ENCODE measurements around the gene NYNRIN.
A peak's percentile ranks its signal among the peaks of the same experiment; 100 is the strongest.

Gene NYNRIN

GRCh38 chr14:24392325-24393091, 6.3 kb upstream of the NYNRIN start:
- DNase-seq, result no peak
- TF ChIP-seq POLR2A (IDR thresholded peaks at IDR 0.05; ENCODE audit: low read length), result no peak
- no peak for TF ChIP-seq GATA1 (IDR thresholded peaks at IDR 0.05; ENCODE audit: low read depth, low read length)

DNA sequence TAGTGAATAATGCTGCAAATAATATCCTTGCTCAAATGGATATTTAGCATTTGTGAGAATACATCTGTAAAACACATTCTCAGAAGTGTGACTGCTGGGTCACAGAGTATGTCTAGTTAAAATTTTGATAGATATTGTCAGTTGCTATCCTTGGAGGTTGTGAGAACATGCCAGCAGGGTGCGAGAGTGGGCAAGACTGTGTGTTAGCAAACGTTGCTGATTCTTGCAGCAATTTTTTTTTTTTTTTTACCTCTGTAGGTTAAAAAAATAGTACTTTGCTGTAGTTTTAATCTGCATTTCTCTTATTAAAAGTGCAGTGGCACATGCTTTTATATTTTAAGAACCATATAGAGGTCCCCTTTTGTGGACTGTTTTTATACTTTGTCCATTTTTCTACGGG, 4.5 kb upstream of the NYNRIN start:
- DNase-seq, result peak; percentile 13 to 24
- no peak for TF ChIP-seq POLR2A (IDR thresholded peaks at IDR 0.05; ENCODE audit: low read length)
- TF ChIP-seq GATA1 (IDR thresholded peaks at IDR 0.05; ENCODE audit: low read depth, low read length), result no peak

- peak in 1 of 2 experiments; percentile 27 for DNase-seq
- TF ChIP-seq POLR2A (IDR thresholded peaks at IDR 0.05; ENCODE audit: low read length) (no peak), GATA1 (IDR thresholded peaks at IDR 0.05; ENCODE audit: low read depth, low read length) (no peak)
Measured at GRCh38 chr14:24395609-24396582, 2.9 kb upstream of the NYNRIN start.

DNA sequence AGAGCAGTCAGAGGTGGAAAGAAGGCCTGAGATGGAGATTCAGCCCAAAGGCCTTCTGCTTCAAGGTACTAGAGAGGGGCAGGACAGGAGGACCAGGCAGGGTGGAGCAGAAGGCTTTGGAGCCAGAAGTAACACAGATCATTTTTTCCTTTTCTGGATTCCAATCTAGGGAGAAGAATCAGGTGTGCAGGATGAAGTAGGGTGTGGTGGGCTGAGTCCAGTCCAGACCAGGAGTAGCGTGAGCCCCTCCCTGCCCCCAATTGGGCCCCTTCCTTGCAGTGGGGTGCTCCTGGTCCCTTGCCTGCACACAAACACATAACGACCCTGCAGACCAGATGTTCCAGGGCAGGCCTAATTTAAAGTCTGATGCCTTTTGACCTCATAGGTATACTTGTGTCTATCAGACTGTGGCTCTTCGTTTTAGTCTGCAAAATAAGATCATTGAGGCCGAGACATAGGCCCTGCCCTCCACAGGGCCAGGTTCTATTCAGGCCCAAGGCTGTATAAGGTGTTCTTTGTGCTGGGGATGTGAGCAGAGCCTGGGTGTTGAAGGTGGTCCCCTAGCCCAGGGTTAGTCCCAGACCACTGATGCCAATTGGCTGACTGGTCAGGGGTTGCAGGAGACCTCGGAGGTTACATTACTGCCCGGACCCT, 1.0 kb upstream of the NYNRIN start:
- TF ChIP-seq GATA1 (IDR thresholded peaks at IDR 0.05; ENCODE audit: low read depth, low read length), result no peak
- no peak for TF ChIP-seq POLR2A (IDR thresholded peaks at IDR 0.05; ENCODE audit: low read length)
- no peak for DNase-seq

GRCh38 chr14:24398293-24398652, 530 bp upstream of the NYNRIN start:
- DNase-seq, result no peak
- TF ChIP-seq POLR2A (IDR thresholded peaks at IDR 0.05; ENCODE audit: low read length), result no peak
- TF ChIP-seq GATA1 (IDR thresholded peaks at IDR 0.05; ENCODE audit: low read depth, low read length), result no peak

DNA sequence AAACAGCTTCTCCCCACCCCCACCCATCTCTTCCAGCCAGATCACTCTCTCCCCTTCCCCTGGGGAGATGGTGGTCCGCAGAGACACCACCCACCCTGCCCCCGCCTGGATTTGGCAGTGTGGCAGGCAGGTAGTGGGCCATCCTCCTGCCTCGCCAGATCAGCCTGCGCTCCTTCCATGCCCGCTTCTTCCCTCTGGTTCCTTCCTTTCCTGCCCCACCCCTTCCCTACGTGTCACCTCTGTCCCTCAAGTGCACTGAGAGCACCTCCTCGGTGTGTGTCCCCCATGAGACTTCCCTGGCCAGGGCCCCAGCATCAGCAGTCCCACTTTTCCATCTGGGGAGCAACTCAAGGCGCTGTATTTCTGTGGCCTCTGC, 632 bp downstream of the NYNRIN start:
- no peak for DNase-seq
- TF ChIP-seq POLR2A (IDR thresholded peaks at IDR 0.05; ENCODE audit: low read length), result no peak
- no peak for TF ChIP-seq GATA1 (IDR thresholded peaks at IDR 0.05; ENCODE audit: low read depth, low read length)

DNA sequence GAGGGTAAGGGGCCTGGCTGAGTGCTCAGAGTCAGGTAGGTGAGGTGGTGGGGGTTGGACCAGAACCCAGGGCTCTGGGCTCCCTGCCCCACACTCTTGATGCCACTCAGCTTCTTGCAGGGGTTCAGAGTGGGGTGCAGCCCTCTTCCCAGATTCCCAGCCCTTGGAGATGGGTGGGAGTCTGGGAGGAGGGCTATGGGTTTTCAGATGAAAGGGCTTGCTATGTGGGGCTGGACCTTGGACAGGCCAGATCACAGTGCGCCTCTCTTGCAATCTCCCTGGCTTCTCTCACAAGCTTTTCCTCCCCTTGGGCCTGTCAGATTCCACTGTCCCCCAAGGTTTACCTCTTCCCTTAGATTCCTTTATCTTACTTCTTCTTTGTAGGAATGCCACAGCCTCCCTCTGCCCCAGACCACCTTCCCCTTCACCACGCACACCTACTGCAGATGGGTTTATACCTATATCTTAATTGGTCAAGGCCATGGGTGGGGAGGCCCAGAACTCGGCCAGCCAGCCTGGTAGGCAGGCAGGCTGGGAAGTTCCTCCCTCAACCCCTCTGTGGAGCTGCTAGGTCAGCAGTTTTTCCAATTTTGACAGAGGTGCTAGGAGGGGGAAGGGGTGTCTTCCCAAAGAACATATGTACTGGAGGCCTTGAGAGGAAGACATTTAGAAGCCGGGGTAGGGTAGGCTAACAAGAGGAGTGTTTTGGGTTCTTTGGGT, 1.4 kb downstream of the NYNRIN start:
- DNase-seq, result no peak
- TF ChIP-seq POLR2A (IDR thresholded peaks at IDR 0.05; ENCODE audit: low read length) (no peak), GATA1 (IDR thresholded peaks at IDR 0.05; ENCODE audit: low read depth, low read length) (no peak)

- DNase-seq, result no peak
- TF ChIP-seq GATA1 (IDR thresholded peaks at IDR 0.05; ENCODE audit: low read depth, low read length) (no peak), POLR2A (IDR thresholded peaks at IDR 0.05; ENCODE audit: low read length) (no peak)
Measured at GRCh38 chr14:24401810-24402702, 3.3 kb downstream of the NYNRIN start.

DNA sequence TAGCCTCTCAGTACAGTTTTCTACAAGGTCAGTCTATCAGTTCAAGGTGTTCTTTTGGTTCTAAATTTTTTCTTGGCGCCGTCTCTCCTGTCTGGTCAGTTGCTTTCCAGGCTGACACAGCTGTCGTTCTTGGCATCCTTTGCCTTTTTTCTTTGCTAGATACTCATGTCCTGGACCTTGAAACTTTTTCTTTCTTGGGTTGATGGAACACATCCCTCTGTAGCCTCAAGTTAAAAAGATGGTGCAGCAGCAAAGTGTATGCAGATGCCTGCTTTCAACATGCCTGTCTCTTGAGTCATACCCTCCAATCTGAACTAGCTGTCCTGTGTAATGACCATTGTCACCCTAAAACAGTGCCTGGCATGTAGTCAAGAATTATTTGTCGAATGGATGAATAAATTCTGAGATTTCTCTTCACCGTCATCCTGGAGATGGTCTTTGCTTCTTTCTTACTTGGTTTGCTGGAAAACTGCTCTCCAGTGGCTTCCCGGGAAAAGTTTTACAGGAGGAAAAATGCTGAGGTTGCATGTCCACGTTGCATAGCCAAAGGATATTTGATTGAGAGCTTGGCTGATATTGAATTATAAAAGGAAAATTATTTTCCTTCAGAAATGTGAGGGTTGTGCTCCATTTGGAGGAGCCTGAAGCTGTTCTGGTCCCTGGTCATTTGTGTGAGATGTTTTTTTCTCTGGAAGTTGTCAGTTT, 4.6 kb downstream of the NYNRIN start:
- TF ChIP-seq GATA1 (IDR thresholded peaks at IDR 0.05; ENCODE audit: low read depth, low read length), result no peak
- TF ChIP-seq POLR2A (IDR thresholded peaks at IDR 0.05; ENCODE audit: low read length), result no peak

GRCh38 chr14:24404814-24405213, 6.0 kb downstream of the NYNRIN start:
- no peak for DNase-seq
- TF ChIP-seq GATA1 (IDR thresholded peaks at IDR 0.05; ENCODE audit: low read depth, low read length) (no peak), POLR2A (IDR thresholded peaks at IDR 0.05; ENCODE audit: low read length) (no peak)

More for the DNA sequence above, 4.6 kb downstream of the NYNRIN start:
- DNase-seq, result no peak

- TF ChIP-seq POLR2A (IDR thresholded peaks at IDR 0.05; ENCODE audit: low read length) (no peak), GATA1 (IDR thresholded peaks at IDR 0.05; ENCODE audit: low read depth, low read length) (no peak)
- DNase-seq, result no peak
Measured at GRCh38 chr14:24406416-24406815, 7.6 kb downstream of the NYNRIN start.
